KBM-7 (cell line): Measurements from ENCODE around the gene RPL22.
A peak's percentile ranks its signal among the peaks of the same experiment; 100 is the strongest.
"Not testable (repeated sequence)": the region's sequence is repeated elsewhere in the genome, so short reads cannot be mapped to it uniquely, and the experiment has no call there.

Source experiments
- DNase-seq: peaks from one replicate; pipeline ENCODE4 v3.0.0-alpha.2; 2015
- in situ Hi-C: fragments of 300-500 bp; cut with MboI; formaldehyde crosslinking; loops from 2 replicates; pipeline ENCODE4 v1.14.3; 2020; ENCODE audit warnings: low sequenced_read_pairs, low pct_unique_long_range_greater_than_20kb, mixed read lengths

Gene RPL22

GRCh38 chr1:6235296-6235677 lies 35.9 kb upstream of the RPL22 start:
- DNase-seq: no peak
- in situ Hi-C loops: no loop called here

DNA sequence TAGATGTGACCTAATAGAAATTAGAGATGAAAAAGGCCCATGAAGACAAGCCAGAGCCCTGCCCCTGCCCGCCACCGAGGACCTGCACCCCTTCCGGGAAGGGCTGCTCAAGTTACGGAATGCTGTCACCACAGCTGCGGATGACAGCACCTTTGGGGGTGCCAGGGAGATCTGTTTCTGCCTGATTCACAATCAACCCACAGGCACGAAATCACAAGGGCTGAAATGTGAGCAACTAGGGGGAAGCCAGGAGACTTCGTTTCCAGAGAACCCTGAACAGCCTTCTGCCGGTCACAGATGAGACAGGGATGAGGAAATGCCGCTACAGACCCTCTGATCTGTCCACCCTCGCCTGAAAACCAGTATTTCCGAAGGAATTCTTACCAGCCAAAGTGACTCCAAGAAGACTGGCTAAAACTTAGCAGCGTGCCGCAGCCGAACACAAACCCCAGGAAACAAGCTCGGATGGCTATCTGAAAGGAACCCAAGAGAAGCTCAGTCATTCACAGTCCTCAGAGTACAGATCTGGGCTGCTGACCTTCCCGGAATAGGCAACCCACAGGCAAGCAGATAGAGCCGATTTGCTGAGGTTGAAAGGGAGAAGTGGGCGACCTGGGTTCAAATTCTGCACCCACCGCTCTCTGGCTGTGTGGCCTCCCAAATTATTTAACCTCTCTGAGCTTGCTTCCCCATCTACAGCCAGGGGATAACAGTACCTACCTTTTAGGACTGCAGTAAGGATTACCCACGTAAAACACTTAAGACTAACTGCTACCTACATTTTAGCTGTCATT lies 35.3 kb upstream of the RPL22 start:
- in situ Hi-C loops: no loop called here
- DNase-seq: no peak

DNA sequence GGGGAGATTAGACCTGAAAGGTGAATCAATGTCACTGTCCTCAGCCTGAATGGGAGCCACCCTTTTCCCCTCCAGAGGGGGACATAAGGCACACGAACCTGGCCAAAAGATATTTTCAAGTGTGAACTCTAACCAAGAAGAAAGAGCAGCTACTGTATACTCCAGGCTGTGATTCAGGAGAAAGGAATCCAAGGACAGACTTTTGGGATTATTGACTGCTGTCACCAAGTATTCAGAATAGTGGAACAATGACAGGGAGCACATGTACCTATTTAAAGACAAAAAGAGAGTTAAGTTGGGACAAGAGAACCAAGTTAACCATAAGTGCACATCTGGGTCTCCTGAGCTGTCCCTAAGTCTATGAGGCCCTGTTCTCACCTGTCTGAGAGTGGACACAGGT lies 34.0 kb upstream of the RPL22 start:
- DNase-seq: no peak
- in situ Hi-C loops: no loop called here

GRCh38 chr1:6225651-6226050 lies 26.3 kb upstream of the RPL22 start:
- in situ Hi-C loops: no loop called here
- DNase-seq: no peak

DNA sequence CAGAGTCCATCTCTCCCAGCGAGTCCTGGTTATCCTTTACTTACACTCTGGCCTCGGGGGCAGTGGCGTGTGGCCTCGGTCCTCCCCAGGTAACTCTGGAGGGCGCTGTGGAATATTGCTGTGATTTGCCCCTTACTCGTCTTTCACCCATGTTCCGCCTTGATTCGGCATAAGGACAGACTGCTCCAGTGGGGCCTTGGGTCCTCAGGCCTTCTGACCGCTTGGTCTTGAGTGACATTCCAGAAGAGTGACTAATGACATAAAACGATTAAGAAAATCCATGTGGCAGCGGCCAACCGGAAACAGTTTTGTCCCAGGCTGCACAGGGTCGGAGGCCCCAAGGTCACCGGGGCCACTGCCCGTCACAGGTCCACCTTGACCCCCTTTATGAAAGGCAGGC lies 25.3 kb upstream of the RPL22 start:
- in situ Hi-C loops: no loop called here
- DNase-seq: no peak

DNA sequence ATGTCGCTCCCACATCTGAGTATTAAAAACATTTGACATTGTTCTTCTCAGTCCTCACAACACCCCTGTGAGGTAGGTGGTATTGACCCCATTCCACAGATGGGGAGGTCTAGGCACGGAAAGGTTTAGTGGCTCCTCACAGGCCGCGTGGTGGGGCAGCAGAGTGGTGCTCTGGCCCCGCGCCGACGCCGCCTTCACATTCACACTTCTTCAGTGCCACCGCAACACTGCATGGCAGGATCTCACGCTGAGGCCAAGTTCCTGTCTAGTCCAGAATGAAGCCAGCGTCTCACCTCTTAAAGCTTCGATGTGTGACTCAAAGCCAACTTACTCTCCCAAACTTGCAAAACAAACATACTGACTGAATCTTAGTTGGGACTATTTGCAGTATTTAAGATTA lies 24.2 kb upstream of the RPL22 start:
- in situ Hi-C loops: no loop called here
- DNase-seq: no peak

GRCh38 chr1:6222636-6223035 lies 23.2 kb upstream of the RPL22 start:
- DNase-seq: no peak
- in situ Hi-C loops: no loop called here

DNA sequence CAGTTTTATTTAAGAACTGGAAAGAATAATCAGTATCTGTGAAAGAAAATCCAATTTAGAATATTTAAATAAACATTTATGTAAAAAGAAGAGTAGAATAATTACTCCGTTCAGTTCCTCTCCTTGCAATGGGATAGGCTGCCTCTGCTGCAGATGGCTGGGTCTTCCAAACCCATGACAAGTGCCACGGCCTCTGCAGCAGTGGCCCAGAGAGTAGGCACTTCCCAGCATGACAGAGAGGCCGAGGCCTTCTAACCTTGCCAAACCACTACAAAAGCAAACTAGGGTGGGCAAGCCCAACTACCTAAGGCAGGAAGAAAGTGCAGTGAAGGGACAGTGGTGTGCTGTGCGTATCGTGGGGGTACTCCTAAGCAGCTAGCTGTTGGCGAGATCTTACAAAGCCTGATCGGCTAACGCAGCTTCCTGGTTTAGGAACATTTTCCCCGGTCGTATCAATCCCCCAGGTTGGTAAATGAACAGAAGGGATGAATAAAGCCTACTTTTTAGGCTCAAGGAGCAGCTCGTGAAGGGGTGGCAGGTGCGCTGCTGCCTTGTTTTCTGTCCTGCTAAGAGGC lies 21.9 kb upstream of the RPL22 start:
- no peak for DNase-seq
- in situ Hi-C loops: no loop called here

DNA sequence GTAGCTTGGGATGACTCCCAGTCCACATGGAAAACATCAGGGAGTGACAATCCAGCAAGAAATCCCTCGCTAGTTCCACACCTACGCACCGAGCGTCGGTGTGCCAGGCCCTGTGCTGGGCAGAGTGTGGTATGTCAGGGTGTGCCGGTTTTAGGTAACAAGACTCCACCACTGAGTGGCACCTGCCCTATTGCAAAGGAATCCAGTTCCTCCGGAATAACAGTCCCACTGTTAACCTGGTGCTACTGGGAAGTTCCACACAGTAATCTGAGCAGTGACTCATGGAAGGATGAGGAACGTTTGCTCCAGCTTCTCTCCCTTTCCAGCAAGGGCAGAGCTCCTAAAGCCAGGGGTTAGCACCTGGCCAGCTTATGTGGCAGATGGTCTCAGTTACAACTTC lies 20.8 kb upstream of the RPL22 start:
- DNase-seq: no peak
- in situ Hi-C loops: no loop called here

GRCh38 chr1:6219641-6220040 lies 20.2 kb upstream of the RPL22 start:
- in situ Hi-C loops: not testable (repeated sequence)

DNA sequence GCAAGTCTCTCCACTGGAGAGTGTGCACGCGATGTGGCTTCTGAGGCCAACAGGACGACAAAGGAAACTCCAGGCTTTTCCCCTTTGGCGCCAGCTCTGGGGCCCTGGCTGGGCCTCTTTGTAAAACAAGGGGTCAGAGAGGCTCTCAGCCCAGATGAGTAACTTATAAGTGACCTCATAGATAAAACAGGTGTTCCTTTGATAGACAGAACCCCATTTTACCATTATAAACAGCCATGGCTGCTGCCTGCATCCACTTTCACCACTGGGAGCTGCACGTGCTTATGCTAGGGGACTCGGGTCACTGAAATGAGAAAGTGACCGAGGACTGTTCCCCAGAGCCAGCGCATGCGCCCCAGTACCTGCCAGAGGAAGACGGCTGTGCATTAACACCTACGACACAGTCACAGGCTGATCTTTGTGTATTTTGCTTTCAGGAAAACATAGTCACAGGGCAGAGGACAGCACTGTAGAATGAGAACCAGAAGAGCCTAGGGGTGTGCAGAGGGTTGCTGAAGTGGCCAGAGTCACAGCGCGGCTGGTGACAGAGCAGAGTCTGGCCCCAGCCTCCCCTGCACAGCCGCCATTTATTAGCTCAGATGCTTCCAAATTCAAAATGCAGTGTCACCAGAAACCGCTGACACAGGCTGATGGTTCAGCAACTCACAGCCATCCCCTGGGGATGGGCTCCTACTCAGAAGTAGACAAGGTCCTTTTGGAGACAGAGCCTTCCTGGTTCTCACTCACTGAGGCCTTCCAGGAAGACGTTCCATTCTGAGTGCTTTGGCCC lies 19.2 kb upstream of the RPL22 start:
- in situ Hi-C loops: no loop called here
- no peak for DNase-seq

More at GRCh38 chr1:6219641-6220040, 20.2 kb upstream of the RPL22 start:
- DNase-seq: not testable (repeated sequence)

GRCh38 chr1:6212193-6212959 lies 13.0 kb upstream of the RPL22 start:
- peak; percentile 21 for DNase-seq
- in situ Hi-C loops: no loop called here

DNA sequence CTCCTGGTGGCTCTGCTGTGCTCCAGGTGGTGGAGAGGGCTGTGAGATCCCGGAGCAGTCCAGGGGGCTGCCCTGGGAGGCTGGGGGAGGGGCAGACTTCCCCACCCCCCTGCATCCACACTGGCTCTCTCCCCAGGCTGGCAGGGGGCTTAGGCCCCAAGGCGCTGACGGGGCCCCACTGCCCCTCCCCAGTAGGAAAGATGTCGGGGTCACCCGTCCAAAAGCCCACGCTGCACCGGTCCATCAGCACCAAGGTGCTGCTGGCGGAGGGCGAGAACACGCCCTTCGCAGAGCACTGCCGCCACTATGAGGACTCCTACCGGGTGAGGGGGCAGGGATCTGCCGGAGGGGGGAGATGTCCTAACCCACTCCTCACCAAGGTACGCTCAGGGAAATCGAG lies 12.3 kb upstream of the RPL22 start:
- no peak for DNase-seq
- in situ Hi-C loops: no loop called here

- in situ Hi-C loops: no loop called here
- DNase-seq: no peak
Observed at GRCh38 chr1:6210591-6211355, 11.4 kb upstream of the RPL22 start.

GRCh38 chr1:6209661-6210580 lies 10.5 kb upstream of the RPL22 start:
- in situ Hi-C loops: no loop called here
- peak; percentile 70 for DNase-seq

- in situ Hi-C loops: no loop called here
- DNase-seq: peak; percentile 76
Observed at GRCh38 chr1:6208723-6209660, 9.6 kb upstream of the RPL22 start.

DNA sequence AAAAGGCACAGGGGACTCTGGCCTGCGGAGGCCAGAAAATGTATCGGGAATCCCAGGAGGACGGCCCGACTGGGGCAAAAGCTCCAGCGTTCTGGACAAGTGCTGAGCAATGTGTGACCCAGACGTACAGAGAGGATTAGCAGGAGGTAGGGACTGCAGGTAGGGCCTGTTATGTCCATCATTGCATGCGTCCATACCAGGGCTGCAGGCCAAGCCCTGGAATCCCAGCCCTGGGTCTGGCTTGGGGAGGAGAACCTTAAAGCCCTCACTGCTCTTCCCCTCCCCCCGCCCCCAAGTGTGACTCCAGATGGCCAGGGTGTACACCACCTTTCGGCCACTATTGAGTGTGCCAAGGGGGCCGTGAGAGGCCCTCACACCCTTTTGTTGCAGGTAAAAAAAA lies 8.5 kb upstream of the RPL22 start:
- DNase-seq: no peak
- in situ Hi-C loops: no loop called here
